Liver (tissue), 9 donors: ENCODE data around the gene DNMT1. TPM values are rescaled to one million over a fixed set of nuclear protein-coding genes. Genes with fewer than 3 reads are reported as not detected.

Experiments
- DNase-seq: peaks from one replicate; pipeline ENCODE4 v3.0.0-alpha.2; 2017; ENCODE audit warnings: low spot score
- H3K27ac ChIP-seq, 2 donors: one replicate each; pipeline ENCODE4 v1.7.0; 2013; ENCODE audit warnings: inconsistent platforms in 2 of 2, low read length in 2 of 2, control low read depth in 1 of 2, low read depth in 1 of 2, mild to moderate bottlenecking in 1 of 2
- H3K27me3 ChIP-seq, 4 donors: one replicate each; pipeline versions ENCODE4 v1.6.1 to v1.7.0; 2013; ENCODE audit warnings: low read length in 3 of 4, inconsistent platforms in 1 of 4, mild to moderate bottlenecking in 1 of 4, moderate library complexity in 1 of 4; ENCODE audit not compliant: control insufficient read depth in 4 of 4, insufficient read depth in 4 of 4
- H3K36me3 ChIP-seq, 4 donors: one replicate each; pipeline versions ENCODE4 v1.6.1 to v1.7.0; 2013; ENCODE audit warnings: low read length in 3 of 4, mild to moderate bottlenecking in 3 of 4, low read depth in 1 of 4, moderate library complexity in 1 of 4; ENCODE audit not compliant: control insufficient read depth in 4 of 4, insufficient read depth in 3 of 4
- H3K4me1 ChIP-seq, 4 donors: one replicate each; pipeline versions ENCODE4 v1.6.1 to v1.7.0; 2013; ENCODE audit warnings: low read length in 3 of 4, mild to moderate bottlenecking in 3 of 4, moderate library complexity in 1 of 4; ENCODE audit not compliant: control insufficient read depth in 4 of 4, insufficient read depth in 4 of 4
- H3K4me3 ChIP-seq, 3 donors: one replicate each; pipeline versions ENCODE4 v1.6.1 to v1.7.0; 2013; ENCODE audit warnings: low read length in 3 of 3, control low read depth in 1 of 3, low read depth in 1 of 3, mild to moderate bottlenecking in 1 of 3
- H3K9ac ChIP-seq, 2 donors: one replicate each; pipeline ENCODE4 v1.7.0; 2013; ENCODE audit warnings: low read length in 2 of 2, mild to moderate bottlenecking in 2 of 2, moderate library complexity in 2 of 2, control low read depth in 1 of 2, low read depth in 1 of 2
- H3K9me3 ChIP-seq, 4 donors: one replicate each; pipeline versions ENCODE4 v1.6.1 to v1.7.0; 2013; ENCODE audit warnings: low read length in 3 of 4; ENCODE audit not compliant: control insufficient read depth in 4 of 4
- ATF3 ChIP-seq: IDR thresholded peaks from 2 replicates; pipeline ENCODE4 v1.6.1; 2016; ENCODE audit warnings: antibody characterized with exemption
- CTCF ChIP-seq: fragments of 150-350 bp; IDR thresholded peaks from 2 replicates; pipeline ENCODE4 v1.5.1; 2017; ENCODE audit warnings: improper control_type of control experiment, low read depth, low read length; ENCODE audit not compliant: missing input control
- EGR1 ChIP-seq, 2 donors: IDR thresholded peaks; 2 replicates each; pipeline ENCODE4 v1.6.1; 2016 to 2018; ENCODE audit warnings: antibody characterized with exemption in 2 of 2, low read depth in 2 of 2
- FOXA1 ChIP-seq: IDR thresholded peaks from 2 replicates; pipeline ENCODE4 v1.6.1; 2016; ENCODE audit warnings: antibody characterized with exemption
- FOXA2 ChIP-seq: IDR thresholded peaks from 2 replicates; pipeline ENCODE4 v1.6.1; 2016; ENCODE audit warnings: antibody characterized with exemption
- GABPA ChIP-seq, 2 donors: IDR thresholded peaks in 1 of 2; conservative IDR thresholded peaks in 1 of 2; 2 replicates each; pipeline ENCODE4 v1.6.1; 2016; ENCODE audit warnings: antibody characterized with exemption in 2 of 2, mild to moderate bottlenecking in 1 of 2, moderate library complexity in 1 of 2
- HNF4G ChIP-seq: IDR thresholded peaks from 2 replicates; pipeline ENCODE4 v1.6.1; 2016; ENCODE audit warnings: antibody characterized with exemption
- JUND ChIP-seq, 2 donors: IDR thresholded peaks; 2 replicates each; pipeline ENCODE4 v1.6.1; 2016; ENCODE audit warnings: antibody characterized with exemption in 2 of 2
- NR2F2 ChIP-seq: IDR thresholded peaks from 2 replicates; pipeline ENCODE4 v1.6.1; 2016; ENCODE audit warnings: antibody characterized with exemption
- RAD21 ChIP-seq, 2 donors: IDR thresholded peaks; 2 replicates each; pipeline ENCODE4 v1.6.1; 2016; ENCODE audit warnings: antibody characterized with exemption in 2 of 2, mild to moderate bottlenecking in 2 of 2
- RXRA ChIP-seq, 2 donors: IDR thresholded peaks; 2 replicates each; pipeline ENCODE4 v1.6.1; 2017 to 2018; ENCODE audit warnings: antibody characterized with exemption in 2 of 2, mild to moderate bottlenecking in 1 of 2
- SP1 ChIP-seq: IDR thresholded peaks from 2 replicates; pipeline ENCODE4 v1.6.1; 2018; ENCODE audit warnings: antibody characterized with exemption, mild to moderate bottlenecking
- YY1 ChIP-seq: IDR thresholded peaks from 2 replicates; pipeline ENCODE4 v1.6.1; 2016; ENCODE audit warnings: antibody characterized with exemption, mild to moderate bottlenecking
- ZBTB33 ChIP-seq: IDR thresholded peaks from 2 replicates; pipeline ENCODE4 v1.6.1; 2016; ENCODE audit warnings: antibody characterized with exemption
- WGBS: extraction: QIAGEN DNeasy Blood & Tissue Kit; methylation state at CpG from one replicate; pipeline ENCODE4 v1.1.7; 2013; 5-methylcytosine and 5-hydroxymethylcytosine counted together
- polyA plus RNA-seq, 2 donors: library from polyadenylated mRNA; stranded (reverse) in 1 of 2; unstranded in 1 of 2; fragments of 200-250 nt in 1 of 2; fragments of >200 nt in 1 of 2; fragmentation: Nextera tagmentation in 1 of 2; extraction: Ambion mirVana in 1 of 2; gene quantifications; one replicate each; pipeline versions ENCODE4 v1.2.1 to v1.2.3, GENCODE V29; 2013 to 2015
- total RNA-seq, 2 donors: library from RNA; depleted of rRNA; stranded (reverse); fragments of >200 nt; gene quantifications; one replicate each; pipeline ENCODE4 v1.2.3, GENCODE V29; 2014
- TF ChIP-seq, protein P1 (sequence below): IDR thresholded peaks from 2 replicates; pipeline ENCODE4 v1.6.1; 2016; ENCODE audit warnings: antibody characterized with exemption
- donor health status: healthy.
- donor health status: healthy.
- donor health status: healthy.
- donor health status: healthy.
- donor health status: healthy.

The DNMT1 gene
- total and polyA plus RNA-seq, 4 donors = 8.7 to 47.1 (median 20.0) TPM

- no peaks in the 10 kb centered on the region for H3K9me3 ChIP-seq
- no peak overlapping the region for H3K9ac ChIP-seq
Measured at GRCh38 chr19:10112037-10112761, 82.6 kb downstream of the DNMT1 start.

DNA sequence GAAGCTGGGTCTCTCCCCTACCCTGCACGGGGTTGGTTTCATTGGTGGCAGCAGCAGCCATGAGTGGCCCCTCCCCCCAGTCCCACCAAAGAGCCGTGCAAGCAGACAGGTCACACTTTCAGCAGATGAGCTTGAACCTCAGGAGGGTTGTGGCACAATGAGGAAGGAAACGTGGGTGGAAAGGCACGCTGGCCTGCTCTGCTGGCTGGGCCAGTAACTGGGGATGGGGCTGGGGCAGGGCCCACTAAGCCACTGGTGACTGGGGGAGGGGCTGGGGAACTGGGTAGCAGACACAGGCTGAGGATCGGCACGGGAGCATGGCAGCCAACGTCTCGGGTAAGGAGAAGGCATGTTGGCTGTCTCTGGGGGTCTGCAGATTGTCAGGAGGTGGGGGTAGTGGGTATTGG is 83.3 kb downstream of the DNMT1 start, which contains the start of gene P2RY11:
TSS of gene P2RY11 (plus strand) at position 289 of the 407 bp plus-strand sequence. CDS start at position 318, 29 bp downstream.
- H3K4me3 ChIP-seq = no peak within 1 kb of the TSS
- no peaks in the 10 kb centered on the region for H3K27me3 ChIP-seq
- peaks cover 0 to 15% (median 9%) of the 10 kb centered on the region in 4 donors for H3K4me1 ChIP-seq
- H3K27ac ChIP-seq = peak within 1 kb of the TSS in 1 of 2 donors; percentile 40
- no peaks in the 10 kb centered on the region for H3K9me3 ChIP-seq
- no peak for DNase-seq
- WGBS = 73% methylated on average over 8 of the region's 8 CpGs
- peaks cover 17 to 59% (median 31%) of the 10 kb centered on the region in 4 donors for H3K36me3 ChIP-seq
- TF ChIP-seq YY1 = no peak
- no peak within 1 kb of the TSS for H3K9ac ChIP-seq

More at GRCh38 chr19:10112037-10112761, 82.6 kb downstream of the DNMT1 start:
- H3K4me1 ChIP-seq = peaks cover 0 to 10% (median 3%) of the 10 kb centered on the region in 4 donors
- peaks cover 17 to 67% (median 33%) of the 10 kb centered on the region in 4 donors for H3K36me3 ChIP-seq
- TF ChIP-seq JUND (IDR thresholded peaks at IDR 0.05) = no peak
- TF ChIP-seq, protein P1, sequence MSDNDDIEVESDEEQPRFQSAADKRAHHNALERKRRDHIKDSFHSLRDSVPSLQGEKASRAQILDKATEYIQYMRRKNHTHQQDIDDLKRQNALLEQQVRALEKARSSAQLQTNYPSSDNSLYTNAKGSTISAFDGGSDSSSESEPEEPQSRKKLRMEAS = no peak
- no peak for TF ChIP-seq ZBTB33
- no peak for TF ChIP-seq SP1
- TF ChIP-seq RAD21 (IDR thresholded peaks at IDR 0.05) = no peak
- TF ChIP-seq GABPA (IDR thresholded peaks at IDR 0.05 in 1 of 2, conservative IDR thresholded peaks at IDR 0.05 in 1 of 2) = no peak
- TF ChIP-seq CTCF = no peak
- no peak for TF ChIP-seq EGR1 (IDR thresholded peaks at IDR 0.05; ENCODE audit: low read depth in 2 of 2)
- TF ChIP-seq NR2F2 = no peak
- TF ChIP-seq HNF4G = no peak
- TF ChIP-seq FOXA1 = no peak
- TF ChIP-seq FOXA2 = no peak
- TF ChIP-seq ATF3 = no peak
- no peak for TF ChIP-seq RXRA (IDR thresholded peaks at IDR 0.05)
- H3K4me3 ChIP-seq = no peak overlapping the region
- H3K27me3 ChIP-seq = no peaks in the 10 kb centered on the region
- WGBS = 64% methylated on average over 23 of the region's 23 CpGs
- no peak for DNase-seq
- peak overlapping the region in 1 of 2 donors; percentile 40 for H3K27ac ChIP-seq
